ENCODE data around the gene PRKG1.
"Not testable (repeated sequence)": the region's sequence is repeated elsewhere in the genome, so short reads cannot be mapped to it uniquely, and the experiment has no call there.

Gene PRKG1

DNA sequence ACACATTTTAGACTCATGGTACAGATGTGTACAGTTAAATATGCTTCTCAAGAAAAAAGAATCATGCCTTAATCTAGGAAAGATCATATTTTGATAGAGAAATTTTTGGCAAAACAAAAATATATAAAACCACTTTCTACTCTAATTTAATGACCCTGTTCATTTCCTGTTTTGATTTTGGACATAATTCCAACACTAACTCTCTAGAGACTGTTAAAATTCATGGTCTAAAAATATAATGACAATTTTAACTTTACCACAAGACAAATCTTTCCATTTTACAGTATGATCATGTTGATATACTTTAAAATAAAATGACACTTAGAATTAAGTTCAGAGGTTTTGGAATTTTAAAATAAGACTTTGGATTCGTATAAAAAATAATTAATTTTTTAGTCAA lies 45.2 kb downstream of the PRKG1 start:
- DNase-seq: no peak

DNA sequence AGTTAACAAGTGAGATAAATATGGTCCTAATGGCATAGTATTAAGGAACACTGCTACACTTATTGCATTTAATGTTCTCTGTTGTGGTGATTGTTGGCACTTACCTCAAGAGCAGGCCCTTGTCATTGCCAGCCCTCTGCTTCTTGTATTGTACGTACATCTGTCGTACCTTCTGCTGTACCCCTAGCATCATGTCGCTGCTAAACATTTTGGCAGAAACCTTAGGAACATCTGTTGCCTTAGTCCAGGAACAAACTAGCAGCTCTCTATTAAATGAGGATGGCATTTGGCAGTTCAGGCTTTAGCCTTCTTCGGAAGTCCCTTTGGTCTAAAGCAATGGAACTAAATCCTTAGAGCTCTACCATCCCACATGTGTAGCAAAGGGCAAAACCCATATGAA lies 47.6 kb downstream of the PRKG1 start:
- DNase-seq: no peak

GRCh38 chr10:51124852-51125251 lies 50.6 kb downstream of the PRKG1 start:
- DNase-seq: no peak

- DNase-seq: no peak
Observed at GRCh38 chr10:51125518-51125917, 51.2 kb downstream of the PRKG1 start.

GRCh38 chr10:51129946-51130544 lies 55.8 kb downstream of the PRKG1 start:
- DNase-seq: no peak

DNA sequence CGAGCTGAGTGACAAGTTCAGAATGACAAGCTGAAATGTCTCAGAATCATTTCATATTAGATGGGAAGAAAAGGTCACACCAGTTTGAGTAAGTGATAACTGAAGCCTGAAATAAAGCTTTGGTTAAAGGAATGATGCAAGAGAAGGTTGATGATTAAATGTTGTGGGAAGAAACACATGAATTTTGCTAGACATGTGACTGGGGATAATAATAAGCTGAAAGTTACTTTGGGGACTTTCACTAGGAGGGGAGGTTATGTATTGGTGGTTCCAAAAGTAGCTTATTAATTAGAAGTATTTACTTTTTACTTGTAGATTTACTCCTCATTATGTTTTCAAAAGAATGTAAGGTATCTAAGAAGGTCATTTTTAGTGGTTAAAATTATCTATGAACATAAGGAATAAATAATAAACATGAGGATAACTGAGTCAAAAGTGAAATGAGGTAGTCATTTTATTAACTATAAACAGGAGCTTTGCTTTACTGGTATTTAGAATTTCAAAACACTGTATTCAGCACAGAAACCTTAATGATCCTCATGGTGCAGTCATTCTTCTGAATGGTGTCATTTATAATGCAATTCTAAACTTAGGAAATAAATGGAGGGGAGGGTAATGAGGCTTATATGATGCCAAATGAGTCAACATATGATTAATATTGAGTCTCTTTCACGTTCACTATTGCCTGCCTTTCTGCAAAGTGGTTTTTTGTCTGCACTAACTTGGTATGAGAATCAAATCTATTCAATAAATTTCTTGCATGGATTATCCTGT lies 63.7 kb downstream of the PRKG1 start:
- no peak for DNase-seq

DNA sequence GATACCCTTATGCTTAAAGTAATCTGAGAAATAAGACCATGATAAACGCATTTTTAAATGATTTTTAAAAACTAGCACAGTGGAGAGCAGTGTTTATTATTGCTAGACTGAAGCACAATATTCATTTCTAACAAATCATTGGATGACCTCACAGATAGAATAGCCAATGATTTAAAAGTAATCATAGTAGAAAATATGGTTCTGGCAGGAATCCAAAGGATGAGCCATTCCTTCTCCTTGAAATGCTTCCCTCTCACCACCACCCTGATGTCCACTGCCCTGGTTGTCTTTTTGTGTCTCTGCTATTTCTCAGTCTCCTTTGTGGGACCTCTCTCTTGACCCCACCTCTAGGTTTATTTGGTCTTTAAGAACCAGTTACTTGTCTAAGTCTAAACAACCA lies 64.9 kb downstream of the PRKG1 start:
- no peak for DNase-seq

GRCh38 chr10:51141010-51141409 lies 66.7 kb downstream of the PRKG1 start:
- DNase-seq: no peak

DNA sequence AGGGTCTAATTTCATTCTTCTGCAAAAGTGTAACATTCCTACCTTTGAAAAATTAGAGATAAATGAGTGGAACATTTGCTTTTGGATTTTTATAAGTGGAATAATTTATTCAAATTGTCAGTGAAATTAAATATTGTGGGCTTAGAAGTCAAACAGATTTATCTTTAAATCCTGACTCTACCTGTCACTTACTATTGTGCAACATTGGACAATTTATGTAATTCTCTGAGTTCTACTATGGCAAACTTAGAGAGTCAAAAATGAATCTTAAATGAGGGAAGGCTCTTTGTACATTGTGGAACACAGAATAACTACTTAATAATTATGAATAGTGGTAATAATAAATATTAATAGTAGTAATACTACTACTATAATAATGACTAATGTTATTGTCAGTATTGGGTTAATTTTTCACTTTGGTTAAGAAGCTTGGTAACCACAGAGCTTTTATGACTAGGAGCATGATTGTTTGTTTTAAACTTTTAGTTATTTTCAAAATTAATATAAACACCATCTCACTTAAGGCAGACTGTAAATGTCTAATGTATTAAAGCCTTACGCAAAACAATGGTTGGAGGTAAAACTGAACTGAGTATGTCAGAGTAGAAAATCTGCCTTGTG lies 70.0 kb downstream of the PRKG1 start:
- DNase-seq: no peak

- no peak for DNase-seq
Observed at GRCh38 chr10:51145375-51145774, 71.1 kb downstream of the PRKG1 start.

- DNase-seq: no peak
Observed at GRCh38 chr10:51147644-51148399, 73.5 kb downstream of the PRKG1 start.

GRCh38 chr10:51156926-51157325 lies 82.6 kb downstream of the PRKG1 start:
- DNase-seq: no peak

DNA sequence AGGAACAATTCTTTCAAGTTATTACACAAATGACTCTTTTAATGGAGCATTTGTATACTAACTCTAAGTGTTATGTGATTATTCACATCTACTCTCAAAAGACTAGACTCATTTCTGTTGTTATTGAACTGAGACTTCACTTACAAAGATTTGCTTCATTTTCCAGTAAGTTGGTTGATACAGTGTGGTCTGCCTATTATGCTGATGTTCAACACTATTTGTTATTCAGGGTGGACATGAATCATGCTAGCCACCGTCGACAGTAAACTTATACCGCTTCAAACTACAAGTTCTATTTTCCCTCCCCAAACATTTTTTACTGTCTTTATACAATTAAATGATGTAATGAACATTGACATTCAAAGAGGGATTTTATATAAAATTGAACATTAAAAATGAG lies 84.5 kb downstream of the PRKG1 start:
- no peak for DNase-seq

DNA sequence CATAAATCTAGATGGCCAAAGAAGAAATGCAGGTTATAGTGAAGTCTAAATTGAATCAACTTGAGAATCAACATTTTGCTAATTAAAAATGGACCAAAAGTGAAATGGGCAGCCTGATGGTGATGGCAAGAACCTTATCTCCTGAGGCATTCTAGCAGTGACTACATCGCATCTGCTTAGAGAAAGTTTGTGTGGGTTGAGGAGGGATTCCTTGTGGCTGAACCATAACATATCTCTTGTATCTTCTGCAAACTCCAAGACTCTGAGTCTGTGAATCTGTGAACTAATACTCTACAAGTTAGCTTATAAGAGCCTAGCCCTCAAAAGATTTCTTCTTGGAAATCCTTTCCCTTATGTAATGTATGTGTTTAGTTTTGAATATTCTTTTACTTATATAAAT lies 85.6 kb downstream of the PRKG1 start:
- no peak for DNase-seq

DNA sequence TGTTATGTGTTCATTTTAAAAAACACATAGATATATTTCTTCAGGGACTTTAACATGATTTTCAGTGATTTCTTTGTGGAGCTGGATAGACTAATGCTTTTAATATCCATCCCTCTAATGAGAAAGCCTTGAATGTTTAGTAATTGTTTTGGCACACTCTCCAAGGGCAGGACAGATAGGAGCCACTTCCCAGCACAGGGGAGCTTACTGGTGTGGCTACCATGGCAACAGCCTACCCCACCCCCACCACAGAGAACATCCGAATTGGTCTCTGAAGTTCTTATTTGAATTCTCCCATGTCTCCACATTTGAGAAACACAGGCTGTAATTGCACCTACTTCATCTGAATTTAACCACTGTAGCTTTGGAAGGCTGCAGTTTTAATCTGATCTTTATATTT lies 87.7 kb downstream of the PRKG1 start:
- DNase-seq: no peak

- DNase-seq: not testable (repeated sequence)
Observed at GRCh38 chr10:51163380-51164049, 89.2 kb downstream of the PRKG1 start.

- DNase-seq: no peak
Observed at GRCh38 chr10:51168086-51168815, 94.0 kb downstream of the PRKG1 start.

DNA sequence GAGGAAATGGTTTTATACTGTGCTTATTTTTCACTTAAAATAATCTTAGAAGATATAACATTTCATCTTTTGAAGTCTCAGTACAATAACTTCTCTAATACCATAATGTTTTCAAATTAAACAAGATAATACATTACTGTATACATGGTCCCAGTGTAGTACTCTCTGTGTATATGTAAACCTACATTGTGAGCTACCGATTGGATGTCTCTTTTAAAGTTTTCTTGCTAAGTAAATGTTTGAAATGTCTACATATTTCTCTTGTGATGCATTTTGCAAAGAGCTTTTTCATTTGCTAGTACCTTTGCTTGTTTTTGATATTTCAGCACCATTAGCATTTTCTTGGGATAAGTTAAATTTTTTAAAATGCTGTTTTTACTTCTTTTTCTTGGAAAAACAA lies 94.8 kb downstream of the PRKG1 start:
- DNase-seq: no peak

- DNase-seq: no peak
Observed at GRCh38 chr10:51170518-51171245, 96.4 kb downstream of the PRKG1 start.

DNA sequence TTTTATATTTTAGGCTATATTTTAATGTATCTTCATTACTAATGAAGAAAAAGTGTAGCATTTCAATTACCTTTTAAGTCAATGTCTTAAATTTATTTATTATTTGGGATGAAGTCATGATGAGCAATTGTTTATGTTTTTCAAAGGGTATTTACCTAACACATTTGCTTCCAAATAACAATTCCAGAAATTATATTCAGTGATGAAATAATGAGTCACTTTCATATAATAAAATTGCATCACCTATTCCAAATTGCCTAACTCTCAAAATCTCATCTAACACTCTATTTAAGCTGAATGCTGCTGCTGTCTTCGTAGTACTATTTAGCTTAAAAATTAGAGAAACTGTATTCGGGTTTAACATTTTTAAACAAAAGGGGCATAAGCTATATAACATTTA lies 97.7 kb downstream of the PRKG1 start:
- no peak for DNase-seq

GRCh38 chr10:51176976-51177695 lies 102.8 kb downstream of the PRKG1 start:
- no peak for DNase-seq
